ENCODE data around the gene CDH26.

GRCh38 chr20:59958123-59958522 is at the start of gene CDH26:
- TF ChIP-seq CTCF (IDR thresholded peaks at IDR 0.05) (no peak), TEAD4 (CRISPR knock-in tag; IDR thresholded peaks at IDR 0.05) (no peak), E2F4 (CRISPR knock-in tag; IDR thresholded peaks at IDR 0.05; ENCODE audit: borderline replicate concordance, low read depth) (no peak), ZNF396 (CRISPR knock-in tag; IDR thresholded peaks at IDR 0.05; ENCODE audit: borderline replicate concordance) (no peak), CREM (CRISPR knock-in tag; IDR thresholded peaks at IDR 0.05) (no peak), ATF6 (CRISPR knock-in tag; IDR thresholded peaks at IDR 0.05) (no peak), USF2 (CRISPR knock-in tag; IDR thresholded peaks at IDR 0.05) (no peak), NFE2L1 (CRISPR knock-in tag; IDR thresholded peaks at IDR 0.05) (no peak), IRF1 (CRISPR knock-in tag; IDR thresholded peaks at IDR 0.05) (no peak)

All from WTC11 (cell line).